Measurements from ENCODE around the gene HIBADH.

Gene HIBADH

DNA sequence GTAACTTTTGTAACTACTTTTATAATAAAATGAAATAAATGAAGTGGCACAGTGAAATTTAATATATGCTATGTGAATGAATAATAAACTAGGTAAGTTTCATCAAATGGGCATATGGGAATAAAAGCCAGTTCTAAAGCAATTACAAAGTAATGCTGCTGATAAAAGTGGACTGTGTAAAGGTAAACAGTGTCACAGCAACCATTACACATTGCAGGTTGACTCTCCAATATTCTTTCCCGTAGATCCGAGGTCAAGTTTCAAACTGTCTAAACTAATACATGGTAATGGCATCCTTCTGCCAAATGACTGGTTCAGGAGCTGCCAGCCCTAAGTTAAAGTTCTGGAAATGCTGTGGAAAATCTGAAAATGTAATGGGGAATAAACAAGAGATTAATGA lies 6.0 kb downstream of the HIBADH start:
- TF ChIP-seq, protein P1, sequence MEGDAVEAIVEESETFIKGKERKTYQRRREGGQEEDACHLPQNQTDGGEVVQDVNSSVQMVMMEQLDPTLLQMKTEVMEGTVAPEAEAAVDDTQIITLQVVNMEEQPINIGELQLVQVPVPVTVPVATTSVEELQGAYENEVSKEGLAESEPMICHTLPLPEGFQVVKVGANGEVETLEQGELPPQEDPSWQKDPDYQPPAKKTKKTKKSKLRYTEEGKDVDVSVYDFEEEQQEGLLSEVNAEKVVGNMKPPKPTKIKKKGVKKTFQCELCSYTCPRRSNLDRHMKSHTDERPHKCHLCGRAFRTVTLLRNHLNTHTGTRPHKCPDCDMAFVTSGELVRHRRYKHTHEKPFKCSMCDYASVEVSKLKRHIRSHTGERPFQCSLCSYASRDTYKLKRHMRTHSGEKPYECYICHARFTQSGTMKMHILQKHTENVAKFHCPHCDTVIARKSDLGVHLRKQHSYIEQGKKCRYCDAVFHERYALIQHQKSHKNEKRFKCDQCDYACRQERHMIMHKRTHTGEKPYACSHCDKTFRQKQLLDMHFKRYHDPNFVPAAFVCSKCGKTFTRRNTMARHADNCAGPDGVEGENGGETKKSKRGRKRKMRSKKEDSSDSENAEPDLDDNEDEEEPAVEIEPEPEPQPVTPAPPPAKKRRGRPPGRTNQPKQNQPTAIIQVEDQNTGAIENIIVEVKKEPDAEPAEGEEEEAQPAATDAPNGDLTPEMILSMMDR (conservative IDR thresholded peaks at IDR 0.05; ENCODE audit: low read length): no peak
- TF ChIP-seq EZH2phosphoT487 (IDR thresholded peaks at IDR 0.05; ENCODE audit: borderline replicate concordance): no peak
- H3K36me3 ChIP-seq (ENCODE audit: insufficient read depth, low read length): no peaks in the 10 kb centered on the region
- no peaks in the 10 kb centered on the region for H4K20me1 ChIP-seq (ENCODE audit: insufficient read depth, low read length, poor library complexity, severe bottlenecking)
- H3K9me3 ChIP-seq (ENCODE audit: insufficient read depth, low read depth, low read length): no peaks in the 10 kb centered on the region
- H3K9me2 ChIP-seq (replicated peaks; ENCODE audit: low read depth, low read length): no peaks in the 10 kb centered on the region
- H3K79me2 ChIP-seq (ENCODE audit: insufficient read depth, low read length): peaks cover 33% of the 10 kb centered on the region
- no peak overlapping the region for H3K4me2 ChIP-seq (ENCODE audit: low read depth, low read length, poor library complexity, severe bottlenecking)
- no peak overlapping the region for H2AFZ ChIP-seq (ENCODE audit: low read length)
- no peak overlapping the region for H3K4me3 ChIP-seq (ENCODE audit: low read length, poor library complexity, severe bottlenecking)
- H3F3A ChIP-seq (ENCODE audit: low read depth): no peaks in the 10 kb centered on the region
- H3K4me1 ChIP-seq (ENCODE audit: insufficient read depth, low read length, poor library complexity, severe bottlenecking): peaks cover 15% of the 10 kb centered on the region
- no peak overlapping the region for H3K9ac ChIP-seq (ENCODE audit: low read depth, low read length, poor library complexity, severe bottlenecking)
- no peaks in the 10 kb centered on the region for H3K27me3 ChIP-seq (ENCODE audit: insufficient read depth, low read length, poor library complexity, severe bottlenecking)

DNA sequence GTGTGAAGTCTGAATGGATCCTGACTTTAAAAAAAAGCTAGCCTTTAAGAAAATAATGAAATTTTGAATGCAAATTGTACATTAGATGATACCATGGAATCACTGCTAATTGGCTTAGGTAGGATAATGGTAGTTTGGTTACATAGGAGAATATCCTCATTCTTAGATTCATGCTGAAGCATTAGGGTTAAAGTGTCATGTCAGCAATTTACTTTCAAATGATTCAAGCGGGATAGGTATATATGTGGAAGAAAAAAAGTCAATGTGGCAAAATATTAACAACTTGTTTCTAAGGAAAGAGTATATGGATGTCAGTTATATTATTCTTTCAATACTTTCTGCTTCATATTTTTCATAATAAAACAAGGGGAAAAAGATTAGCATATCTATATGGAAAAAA lies 7.5 kb downstream of the HIBADH start:
- Histone ChIP-seq H3K4me3 (ENCODE audit: low read length, poor library complexity, severe bottlenecking) (no peak overlapping the region), H3K27me3 (ENCODE audit: insufficient read depth, low read length, poor library complexity, severe bottlenecking) (no peaks in the 10 kb centered on the region), H3K79me2 (ENCODE audit: insufficient read depth, low read length) (peaks cover 18% of the 10 kb centered on the region; the same call in 1 of the 2 replicates), H3K9ac (ENCODE audit: low read depth, low read length, poor library complexity, severe bottlenecking) (no peak overlapping the region), H3K9me2 (replicated peaks; ENCODE audit: low read depth, low read length) (no peaks in the 10 kb centered on the region), H4K20me1 (ENCODE audit: insufficient read depth, low read length, poor library complexity, severe bottlenecking) (no peaks in the 10 kb centered on the region), H3K4me1 (ENCODE audit: insufficient read depth, low read length, poor library complexity, severe bottlenecking) (peaks cover 3% of the 10 kb centered on the region), H3K36me3 (ENCODE audit: insufficient read depth, low read length) (no peaks in the 10 kb centered on the region), H3K9me3 (ENCODE audit: insufficient read depth, low read depth, low read length) (no peaks in the 10 kb centered on the region), H2AFZ (ENCODE audit: low read length) (no peak overlapping the region), H3K4me2 (ENCODE audit: low read depth, low read length, poor library complexity, severe bottlenecking) (no peak overlapping the region), H3F3A (ENCODE audit: low read depth) (no peaks in the 10 kb centered on the region)
- TF ChIP-seq, protein P1 (conservative IDR thresholded peaks at IDR 0.05; ENCODE audit: low read length): no peak
- TF ChIP-seq EZH2phosphoT487 (IDR thresholded peaks at IDR 0.05; ENCODE audit: borderline replicate concordance): no peak

DNA sequence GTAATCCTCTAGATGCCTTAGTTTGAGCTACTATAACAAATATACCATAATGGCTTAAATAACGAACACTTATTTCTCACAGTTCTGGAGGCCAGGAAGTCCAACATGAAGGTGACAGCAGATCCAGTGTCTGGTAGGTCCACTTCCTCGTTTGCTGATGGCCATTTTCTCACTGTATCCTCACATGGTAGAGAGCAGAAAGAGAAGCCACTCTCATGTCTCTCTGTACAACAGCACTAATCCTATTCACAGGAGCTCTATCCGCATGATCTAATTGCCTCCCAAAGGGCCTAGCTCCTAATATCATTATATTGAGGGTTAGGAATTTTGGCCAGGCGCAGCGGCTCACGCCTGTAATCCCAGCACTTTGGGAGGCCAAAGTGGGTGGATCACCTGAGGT lies 10.2 kb downstream of the HIBADH start:
- Histone ChIP-seq H3K4me1 (ENCODE audit: insufficient read depth, low read length, poor library complexity, severe bottlenecking) (no peaks in the 10 kb centered on the region), H4K20me1 (ENCODE audit: insufficient read depth, low read length, poor library complexity, severe bottlenecking) (no peaks in the 10 kb centered on the region), H3K9me3 (ENCODE audit: insufficient read depth, low read depth, low read length) (no peaks in the 10 kb centered on the region), H3K9ac (ENCODE audit: low read depth, low read length, poor library complexity, severe bottlenecking) (no peak overlapping the region), H3K36me3 (ENCODE audit: insufficient read depth, low read length) (no peaks in the 10 kb centered on the region), H3K4me3 (ENCODE audit: low read length, poor library complexity, severe bottlenecking) (no peak overlapping the region), H2AFZ (ENCODE audit: low read length) (no peak overlapping the region), H3K79me2 (ENCODE audit: insufficient read depth, low read length) (peaks cover 8% of the 10 kb centered on the region; the same call in 1 of the 2 replicates), H3K4me2 (ENCODE audit: low read depth, low read length, poor library complexity, severe bottlenecking) (no peak overlapping the region), H3K27me3 (ENCODE audit: insufficient read depth, low read length, poor library complexity, severe bottlenecking) (no peaks in the 10 kb centered on the region), H3F3A (ENCODE audit: low read depth) (no peaks in the 10 kb centered on the region), H3K9me2 (replicated peaks; ENCODE audit: low read depth, low read length) (no peaks in the 10 kb centered on the region)
- no peak for TF ChIP-seq EZH2phosphoT487 (IDR thresholded peaks at IDR 0.05; ENCODE audit: borderline replicate concordance)
- TF ChIP-seq, protein P1 (conservative IDR thresholded peaks at IDR 0.05; ENCODE audit: low read length): no peak

Data from Loucy (cell line).